Endodermal cell (in vitro differentiated cells): ENCODE measurements around the gene SHISA4. TPM values are rescaled to one million over a fixed set of nuclear protein-coding genes. Genes with fewer than 3 reads are reported as not detected.
"Not testable (repeated sequence)": the region's sequence is repeated elsewhere in the genome, so short reads cannot be mapped to it uniquely, and the experiment has no call there.

Experiments
- DNase-seq: peaks from one replicate; pipeline ENCODE4 v3.0.0-alpha.2; 2017
- H3K27ac ChIP-seq: 2 replicates; pipeline ENCODE4 v1.5.1; 2013; ENCODE audit warnings: mild to moderate bottlenecking, low read depth, low read length, moderate library complexity
- H3K27me3 ChIP-seq: 2 replicates; pipeline ENCODE4 v1.6.1; 2013; ENCODE audit warnings: mild to moderate bottlenecking, low read length, moderate library complexity; ENCODE audit not compliant: insufficient read depth, control insufficient read depth, poor library complexity, severe bottlenecking
- H3K36me3 ChIP-seq: 2 replicates; pipeline ENCODE4 v1.7.0; 2013; ENCODE audit warnings: mild to moderate bottlenecking, low read length, moderate library complexity; ENCODE audit not compliant: control insufficient read depth, insufficient read depth
- H3K4me1 ChIP-seq: one replicate; pipeline ENCODE4 v1.7.0; 2013; ENCODE audit warnings: low read length; ENCODE audit not compliant: control insufficient read depth, insufficient read depth
- H3K4me3 ChIP-seq: 2 replicates; pipeline ENCODE4 v1.5.1; 2013; ENCODE audit warnings: mild to moderate bottlenecking, low read length, moderate library complexity
- H3K9ac ChIP-seq: 2 replicates; pipeline ENCODE4 v1.6.1; 2013; ENCODE audit warnings: mild to moderate bottlenecking, low read length, moderate library complexity; ENCODE audit not compliant: poor library complexity, severe bottlenecking; ENCODE audit errors: extremely low read depth
- H3K9me3 ChIP-seq: 2 replicates; pipeline ENCODE4 v1.6.1; 2013; ENCODE audit warnings: mild to moderate bottlenecking, low read length, moderate library complexity; ENCODE audit not compliant: control insufficient read depth
- H3K27ac Mint-ChIP-seq: 2 replicates; pipeline ENCODE4 v1.8.0; 2020; ENCODE audit warnings: mixed read lengths
- H3K27me3 Mint-ChIP-seq: 2 replicates; pipeline ENCODE4 v1.8.0; 2021; ENCODE audit warnings: mild to moderate bottlenecking, mixed read lengths; ENCODE audit not compliant: insufficient read depth
- H3K36me3 Mint-ChIP-seq: 2 replicates; pipeline ENCODE4 v1.8.0; 2020; ENCODE audit warnings: low read depth, mixed read lengths
- H3K4me1 Mint-ChIP-seq: 2 replicates; pipeline ENCODE4 v1.8.0; 2020; ENCODE audit warnings: mixed read lengths
- H3K4me3 Mint-ChIP-seq: 2 replicates; pipeline ENCODE4 v1.8.0; 2020; ENCODE audit warnings: mild to moderate bottlenecking, moderate library complexity, mixed read lengths
- H3K9me3 Mint-ChIP-seq: 2 replicates; pipeline ENCODE4 v1.8.0; 2020; ENCODE audit warnings: mild to moderate bottlenecking, mixed read lengths
- WGBS, 2 experiments: methylation state at CpG; one replicate each; pipeline versions ENCODE4 v1.1.5 to v1.1.7; 2013; ENCODE audit warnings: missing lambda C conversion rate in 2 of 2, mixed read lengths in 1 of 2; ENCODE audit not compliant: insufficient coverage in 1 of 2, insufficient read length in 1 of 2; 5-methylcytosine and 5-hydroxymethylcytosine counted together
- total RNA-seq, 2 donors: library from RNA; stranded (reverse); fragmentation: NEBNext Ultra II Directional in 1 of 2; extraction: Animal tissue kit (Norgen Biotek cat#: 25700) in 1 of 2; gene quantifications; 2 replicates in 1 of 2; 3 replicates in 1 of 2; pipeline ENCODE4 v1.2.1, GENCODE V29; 2021
- TF ChIP-seq, protein P1 (sequence below): fragments of 200-600 bp; sonication (generic); conservative IDR thresholded peaks from 2 replicates; pipeline ENCODE4 v1.5.0; 2021; ENCODE audit warnings: antibody characterized with exemption, mild to moderate bottlenecking

The SHISA4 gene
- total RNA-seq, 2 donors from 2014 or later: 5.8 to 7.3 TPM

DNA sequence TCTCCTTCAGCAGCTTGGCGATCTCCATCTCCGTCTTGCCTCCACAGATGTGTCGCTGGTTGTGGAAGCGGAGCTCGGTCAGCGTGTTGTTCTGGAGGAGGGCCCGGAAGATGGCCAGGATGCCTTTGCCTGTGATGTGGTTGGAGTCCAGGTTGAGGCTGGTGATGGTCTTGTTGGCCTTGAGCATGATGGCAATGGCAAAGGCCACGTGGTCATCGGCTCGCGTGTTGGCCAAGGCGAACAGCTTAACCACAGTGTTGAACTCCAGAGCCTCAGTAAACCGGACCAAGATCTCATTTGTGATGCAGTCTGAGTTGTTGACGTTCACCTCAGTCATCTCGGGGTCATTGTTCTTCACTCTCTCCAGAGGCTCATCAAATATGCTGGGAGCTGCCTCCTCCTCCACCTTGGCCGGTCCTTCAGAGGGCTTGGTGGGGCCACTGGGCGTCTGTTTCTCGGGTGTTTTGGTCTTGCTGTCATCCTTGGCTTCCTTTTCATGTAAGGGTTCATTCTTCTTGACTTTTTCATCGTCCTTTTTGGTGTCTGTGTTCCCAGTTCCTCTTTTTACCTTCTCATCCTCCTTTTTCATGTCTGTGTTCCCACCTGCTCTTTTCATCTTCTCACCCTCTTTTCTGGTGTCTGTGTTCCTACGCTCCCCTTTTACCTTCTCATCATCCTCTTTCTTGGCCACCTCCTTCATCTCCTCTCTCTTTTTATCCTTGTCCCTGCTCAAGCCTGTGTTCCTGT lies 11.2 kb downstream of the SHISA4 start:
- Mint-ChIP-seq H3K27me3 (peaks cover 12% of the 10 kb centered on the region), H3K4me1 (peaks cover 8% of the 10 kb centered on the region)

DNA sequence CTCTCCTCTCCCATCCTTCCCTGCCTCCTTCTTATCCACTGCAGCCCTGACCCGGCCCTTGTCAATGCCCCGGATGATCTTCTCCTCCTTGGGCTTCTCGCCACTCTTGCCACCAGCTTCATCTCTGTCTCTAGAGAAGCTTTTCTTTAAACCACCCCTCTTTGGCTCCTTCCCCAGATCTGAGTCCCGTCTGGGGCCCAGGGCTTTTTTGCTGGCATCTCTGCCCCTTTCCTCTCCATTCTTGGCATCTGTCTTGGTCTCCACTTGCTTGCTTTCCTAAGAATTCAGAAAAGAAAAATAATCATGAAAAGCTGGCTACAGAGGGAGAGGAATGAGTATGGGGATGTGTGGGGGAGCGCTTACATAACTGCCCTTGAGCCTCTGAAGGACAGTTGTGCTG lies 11.8 kb downstream of the SHISA4 start:
- Mint-ChIP-seq H3K4me3 (no peak overlapping the region), H3K27ac (no peak overlapping the region), H3K4me1 (peaks cover 8% of the 10 kb centered on the region), H3K9me3 (no peaks in the 10 kb centered on the region), H3K36me3 (no peaks in the 10 kb centered on the region), H3K27me3 (peaks cover 12% of the 10 kb centered on the region)
- Histone ChIP-seq H3K4me3 (no peak overlapping the region), H3K4me1 (no peaks in the 10 kb centered on the region), H3K27ac (no peak overlapping the region), H3K9ac (no peak overlapping the region), H3K9me3 (no peaks in the 10 kb centered on the region), H3K27me3 (no peaks in the 10 kb centered on the region), H3K36me3 (no peaks in the 10 kb centered on the region)
- 88 to 100% methylated on average over 2 to 5 of the region's 5 CpGs for WGBS, 2 experiments
- no peak for DNase-seq
- TF ChIP-seq, protein P1, sequence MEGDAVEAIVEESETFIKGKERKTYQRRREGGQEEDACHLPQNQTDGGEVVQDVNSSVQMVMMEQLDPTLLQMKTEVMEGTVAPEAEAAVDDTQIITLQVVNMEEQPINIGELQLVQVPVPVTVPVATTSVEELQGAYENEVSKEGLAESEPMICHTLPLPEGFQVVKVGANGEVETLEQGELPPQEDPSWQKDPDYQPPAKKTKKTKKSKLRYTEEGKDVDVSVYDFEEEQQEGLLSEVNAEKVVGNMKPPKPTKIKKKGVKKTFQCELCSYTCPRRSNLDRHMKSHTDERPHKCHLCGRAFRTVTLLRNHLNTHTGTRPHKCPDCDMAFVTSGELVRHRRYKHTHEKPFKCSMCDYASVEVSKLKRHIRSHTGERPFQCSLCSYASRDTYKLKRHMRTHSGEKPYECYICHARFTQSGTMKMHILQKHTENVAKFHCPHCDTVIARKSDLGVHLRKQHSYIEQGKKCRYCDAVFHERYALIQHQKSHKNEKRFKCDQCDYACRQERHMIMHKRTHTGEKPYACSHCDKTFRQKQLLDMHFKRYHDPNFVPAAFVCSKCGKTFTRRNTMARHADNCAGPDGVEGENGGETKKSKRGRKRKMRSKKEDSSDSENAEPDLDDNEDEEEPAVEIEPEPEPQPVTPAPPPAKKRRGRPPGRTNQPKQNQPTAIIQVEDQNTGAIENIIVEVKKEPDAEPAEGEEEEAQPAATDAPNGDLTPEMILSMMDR: no peak

More for the DNA sequence above, 11.2 kb downstream of the SHISA4 start:
- H3K4me3 ChIP-seq: no peak overlapping the region
- H3K4me1 ChIP-seq: no peaks in the 10 kb centered on the region
- Mint-ChIP-seq H3K36me3 (no peaks in the 10 kb centered on the region), H3K9me3 (no peaks in the 10 kb centered on the region), H3K27ac (no peak overlapping the region), H3K4me3 (no peak overlapping the region)
- no peaks in the 10 kb centered on the region for H3K27me3 ChIP-seq
- DNase-seq: no peak
- no peaks in the 10 kb centered on the region for H3K9me3 ChIP-seq
- no peak overlapping the region for H3K9ac ChIP-seq
- WGBS, 2 experiments: 92 to 94% methylated on average over 17 to 20 of the region's 20 CpGs
- no peaks in the 10 kb centered on the region for H3K36me3 ChIP-seq
- TF ChIP-seq, protein P1: no peak
- H3K27ac ChIP-seq: no peak overlapping the region

DNA sequence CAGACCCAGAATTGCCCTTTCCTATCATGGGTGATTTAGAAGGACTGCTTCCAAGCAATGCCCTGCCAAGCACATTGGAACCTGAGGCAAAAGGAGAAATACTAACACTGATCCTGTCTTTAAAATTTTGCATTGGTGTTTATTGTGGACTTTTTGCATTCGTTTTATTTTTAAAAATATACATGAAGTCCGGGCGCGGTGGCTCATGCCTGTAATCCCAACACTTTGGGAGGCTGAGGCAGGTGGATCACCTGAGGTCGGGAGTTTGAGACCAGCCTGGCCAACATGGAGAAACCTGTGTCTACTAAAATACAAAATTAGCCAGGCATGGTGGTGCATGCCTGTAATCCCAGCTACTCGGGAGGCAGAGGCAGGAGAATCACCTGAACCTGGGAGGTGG lies 12.3 kb downstream of the SHISA4 start:
- H3K4me3 ChIP-seq, H3K36me3 Mint-ChIP-seq, H3K27me3 ChIP-seq, H3K9ac ChIP-seq, H3K4me3 Mint-ChIP-seq, H3K9me3 ChIP-seq, DNase-seq, H3K27ac Mint-ChIP-seq, H3K4me1 Mint-ChIP-seq, H3K36me3 ChIP-seq, H3K9me3 Mint-ChIP-seq, H3K4me1 ChIP-seq, H3K27ac ChIP-seq: not testable (repeated sequence)
- WGBS, 2 experiments: 90 to 91% methylated on average over 4 to 6 of the region's 6 CpGs
- peaks cover 12% of the 10 kb centered on the region for H3K27me3 Mint-ChIP-seq

DNA sequence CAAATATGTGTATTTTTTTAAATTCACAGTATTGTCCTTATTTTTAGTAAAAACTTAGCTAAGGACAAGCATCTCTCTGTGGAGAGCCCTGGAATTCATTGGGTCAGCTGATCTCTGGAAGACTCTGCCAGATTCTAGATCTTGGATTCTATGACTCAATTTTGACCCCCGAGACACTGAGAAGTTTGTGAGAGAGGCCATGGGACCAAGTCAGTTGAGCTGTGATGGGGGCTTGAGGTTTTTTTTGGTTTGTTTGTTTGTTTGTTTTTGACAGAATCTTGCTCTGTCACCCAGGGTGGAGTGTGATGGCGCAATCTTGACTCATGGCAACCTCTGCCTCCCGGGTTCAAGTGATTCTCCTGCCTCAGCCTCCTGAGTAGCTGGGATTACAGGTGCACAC lies 13.5 kb downstream of the SHISA4 start:
- WGBS, 2 experiments: 85 to 89% methylated on average over 3 of the region's 3 CpGs
- TF ChIP-seq, protein P1: no peak
- no peak overlapping the region for H3K9ac ChIP-seq
- no peaks in the 10 kb centered on the region for H3K27me3 ChIP-seq
- H3K4me3 ChIP-seq: no peak overlapping the region
- no peak overlapping the region for H3K27ac ChIP-seq
- DNase-seq: no peak
- Mint-ChIP-seq H3K36me3 (no peaks in the 10 kb centered on the region), H3K27me3 (peaks cover 12% of the 10 kb centered on the region), H3K4me3 (no peak overlapping the region), H3K9me3 (no peaks in the 10 kb centered on the region), H3K27ac (no peak overlapping the region), H3K4me1 (peaks cover 3% of the 10 kb centered on the region)
- no peaks in the 10 kb centered on the region for H3K9me3 ChIP-seq
- no peaks in the 10 kb centered on the region for H3K4me1 ChIP-seq
- no peaks in the 10 kb centered on the region for H3K36me3 ChIP-seq
